Stimulated activated naive CD4-positive, alpha-beta T cell treated with Interleukin-2 at 50 U/mL for 16 hours (primary cell): ENCODE measurements around the gene OR1M1.
"Not testable (repeated sequence)": the region's sequence is repeated elsewhere in the genome, so short reads cannot be mapped to it uniquely, and the experiment has no call there.

Source experiments
- DNase-seq: peaks from one replicate; lab custom pipeline; 2025; lab: John Stamatoyannopoulos, UW

OR1M1 gene

GRCh38 chr19:9086761-9087160 is at the start of gene OR1M1:
OR1M1 (plus strand) TSS chr19:9087061; CDS start chr19:9093245, 6,184 bp downstream.
- no peak for DNase-seq

- no peak for DNase-seq
Measured at GRCh38 chr19:9037400-9038062, 49.3 kb upstream of the OR1M1 start.

GRCh38 chr19:9039728-9040127 is 47.1 kb upstream of the OR1M1 start:
- no peak for DNase-seq

GRCh38 chr19:9040131-9040530 is 46.7 kb upstream of the OR1M1 start:
- DNase-seq = no peak

- no peak for DNase-seq
Measured at GRCh38 chr19:9041023-9041422, 45.8 kb upstream of the OR1M1 start.

- no peak for DNase-seq
Measured at GRCh38 chr19:9043524-9043923, 43.3 kb upstream of the OR1M1 start.

- no peak for DNase-seq
Measured at GRCh38 chr19:9044449-9044848, 42.4 kb upstream of the OR1M1 start.

- DNase-seq = no peak
Measured at GRCh38 chr19:9046694-9047093, 40.2 kb upstream of the OR1M1 start.

- DNase-seq = no peak
Measured at GRCh38 chr19:9052894-9053293, 34.0 kb upstream of the OR1M1 start.

- DNase-seq = not testable (repeated sequence)
Measured at GRCh38 chr19:9053674-9054073, 33.2 kb upstream of the OR1M1 start.

GRCh38 chr19:9054207-9054606 is 32.7 kb upstream of the OR1M1 start:
- no peak for DNase-seq

GRCh38 chr19:9054765-9055164 is 32.1 kb upstream of the OR1M1 start:
- no peak for DNase-seq

GRCh38 chr19:9056131-9056530 is 30.7 kb upstream of the OR1M1 start:
- DNase-seq = not testable (repeated sequence)

GRCh38 chr19:9057505-9058258 is 29.2 kb upstream of the OR1M1 start:
- DNase-seq = no peak

- DNase-seq = no peak
Measured at GRCh38 chr19:9058905-9059667, 27.8 kb upstream of the OR1M1 start.

GRCh38 chr19:9060564-9061340 is 26.1 kb upstream of the OR1M1 start:
- DNase-seq = no peak

GRCh38 chr19:9061879-9062278 is 25.0 kb upstream of the OR1M1 start:
- DNase-seq = no peak

GRCh38 chr19:9065457-9066014 is 21.3 kb upstream of the OR1M1 start:
- DNase-seq = no peak

GRCh38 chr19:9070066-9070465 is 16.8 kb upstream of the OR1M1 start:
- no peak for DNase-seq

- DNase-seq = not testable (repeated sequence)
Measured at GRCh38 chr19:9071720-9072119, 15.1 kb upstream of the OR1M1 start.

GRCh38 chr19:9073806-9074205 is 13.1 kb upstream of the OR1M1 start:
- DNase-seq = no peak
